Chondrocyte (in vitro differentiated cells): ENCODE data around the gene RASL12. TPM values are rescaled to one million over a fixed set of nuclear protein-coding genes. Genes with fewer than 3 reads are reported as not detected.

Experiments used
- DNase-seq: peaks from one replicate; pipeline ENCODE4 v3.0.0; 2021; ENCODE audit warnings: mixed read lengths, low spot score
- H3K27ac Mint-ChIP-seq: one replicate; pipeline ENCODE4 v1.8.0; 2021; ENCODE audit warnings: mild to moderate bottlenecking, moderate library complexity, mixed read lengths; ENCODE audit not compliant: unreplicated experiment
- H3K27me3 Mint-ChIP-seq: 2 replicates; pipeline ENCODE4 v1.8.0; 2021; ENCODE audit warnings: low read depth, mixed read lengths
- H3K36me3 Mint-ChIP-seq: 2 replicates; pipeline ENCODE4 v1.8.0; 2021; ENCODE audit warnings: low read depth, mixed read lengths
- H3K4me1 Mint-ChIP-seq: 2 replicates; pipeline ENCODE4 v1.8.0; 2021; ENCODE audit warnings: low read depth, mild to moderate bottlenecking, mixed read lengths
- H3K4me3 Mint-ChIP-seq: one replicate; pipeline ENCODE4 v1.8.0; 2021; ENCODE audit warnings: mild to moderate bottlenecking, moderate library complexity, mixed read lengths; ENCODE audit not compliant: unreplicated experiment
- H3K9me3 Mint-ChIP-seq: 2 replicates; pipeline ENCODE4 v1.8.0; 2021; ENCODE audit warnings: low read depth, mixed read lengths
- CTCF ChIP-seq: fragments of 200-600 bp; sonication (generic); IDR thresholded peaks from 2 replicates; pipeline ENCODE4 v1.5.0; 2021; ENCODE audit warnings: antibody characterized with exemption, mild to moderate bottlenecking, moderate library complexity
- total RNA-seq: library from RNA; stranded (reverse); gene quantifications from 3 replicates; pipeline ENCODE4 v1.2.1, GENCODE V29; 2021

RASL12 gene
- total RNA-seq, 1 donor from 2014 or later: 12.7 TPM

- peaks cover 3% of the 10 kb centered on the region for H3K4me1 Mint-ChIP-seq
- H3K9me3 Mint-ChIP-seq: no peaks in the 10 kb centered on the region
- no peaks in the 10 kb centered on the region for H3K27me3 Mint-ChIP-seq
- H3K36me3 Mint-ChIP-seq: peaks cover 13% of the 10 kb centered on the region
- no peak for TF ChIP-seq CTCF
- H3K4me3 Mint-ChIP-seq: no peak overlapping the region
- no peak for DNase-seq
- no peak overlapping the region for H3K27ac Mint-ChIP-seq
Measured at GRCh38 chr15:65106011-65106590, 38.3 kb upstream of the RASL12 start.

GRCh38 chr15:65105038-65105437, 37.2 kb upstream of the RASL12 start:
- H3K4me1 Mint-ChIP-seq: no peaks in the 10 kb centered on the region
- H3K36me3 Mint-ChIP-seq: peaks cover 15% of the 10 kb centered on the region
- TF ChIP-seq CTCF: no peak
- no peaks in the 10 kb centered on the region for H3K27me3 Mint-ChIP-seq
- no peak overlapping the region for H3K27ac Mint-ChIP-seq
- no peaks in the 10 kb centered on the region for H3K9me3 Mint-ChIP-seq
- no peak for DNase-seq
- no peak overlapping the region for H3K4me3 Mint-ChIP-seq

GRCh38 chr15:65102912-65103311, 35.1 kb upstream of the RASL12 start:
- Mint-ChIP-seq H3K4me3 (no peak overlapping the region), H3K9me3 (no peaks in the 10 kb centered on the region), H3K36me3 (peaks cover 26% of the 10 kb centered on the region), H3K27me3 (no peaks in the 10 kb centered on the region), H3K27ac (no peak overlapping the region), H3K4me1 (no peaks in the 10 kb centered on the region)
- DNase-seq: no peak
- no peak for TF ChIP-seq CTCF

- peak; percentile 26 for TF ChIP-seq CTCF
- Mint-ChIP-seq H3K4me1 (peaks cover 3% of the 10 kb centered on the region), H3K9me3 (no peaks in the 10 kb centered on the region), H3K36me3 (peaks cover 26% of the 10 kb centered on the region), H3K27ac (no peak overlapping the region), H3K4me3 (no peak overlapping the region), H3K27me3 (no peaks in the 10 kb centered on the region)
- no peak for DNase-seq
Measured at GRCh38 chr15:65101891-65102708, 34.3 kb upstream of the RASL12 start.

GRCh38 chr15:65101411-65101890, 33.7 kb upstream of the RASL12 start:
- H3K4me3 Mint-ChIP-seq: no peak overlapping the region
- TF ChIP-seq CTCF: peak; percentile 82
- no peak for DNase-seq
- no peaks in the 10 kb centered on the region for H3K9me3 Mint-ChIP-seq
- H3K27me3 Mint-ChIP-seq: no peaks in the 10 kb centered on the region
- H3K27ac Mint-ChIP-seq: no peak overlapping the region
- H3K36me3 Mint-ChIP-seq: peaks cover 26% of the 10 kb centered on the region
- H3K4me1 Mint-ChIP-seq: peaks cover 10% of the 10 kb centered on the region
